GM23248 (cell line): ENCODE results near the gene NAT14. TPM values are rescaled to one million over a fixed set of nuclear protein-coding genes. Genes with fewer than 3 reads are reported as not detected.

Experiments used
- DNase-seq: peaks from one replicate; pipeline ENCODE4 v3.0.0-alpha.2; 2015
- H2AFZ ChIP-seq: fragments of 200-600 bp; sonication (generic); 2 replicates; pipeline ENCODE4 v1.6.1; 2016; ENCODE audit warnings: antibody characterized with exemption
- H3F3A ChIP-seq: fragments of 200-600 bp; sonication (generic); 2 replicates; pipeline ENCODE4 v1.6.1; 2016; ENCODE audit warnings: mild to moderate bottlenecking, antibody characterized with exemption, mixed run types; ENCODE audit not compliant: insufficient read depth
- H3K27ac ChIP-seq: fragments of 200-600 bp; sonication (generic); 2 replicates; pipeline ENCODE4 v1.5.1; 2016; ENCODE audit warnings: mild to moderate bottlenecking
- H3K27me3 ChIP-seq: fragments of 200-600 bp; sonication (generic); replicated peaks from 2 replicates; pipeline ENCODE4 v1.6.1; 2016; ENCODE audit warnings: mild to moderate bottlenecking; ENCODE audit not compliant: insufficient read depth
- H3K36me3 ChIP-seq: fragments of 200-600 bp; sonication (generic); 2 replicates; pipeline ENCODE4 v1.6.1; 2016; ENCODE audit warnings: low read depth, mild to moderate bottlenecking
- H3K4me1 ChIP-seq: fragments of 200-600 bp; sonication (generic); 2 replicates; pipeline ENCODE4 v1.6.1; 2016; ENCODE audit warnings: mild to moderate bottlenecking; ENCODE audit not compliant: insufficient read depth
- H3K4me2 ChIP-seq: fragments of 200-600 bp; sonication (generic); one replicate; pipeline ENCODE4 v1.6.1; 2016; ENCODE audit warnings: mild to moderate bottlenecking; ENCODE audit not compliant: unreplicated experiment
- H3K4me3 ChIP-seq: fragments of 200-600 bp; sonication (generic); 2 replicates; pipeline ENCODE4 v1.5.1; 2016; ENCODE audit warnings: mild to moderate bottlenecking
- H3K79me2 ChIP-seq: fragments of 200-600 bp; sonication (generic); 2 replicates; pipeline ENCODE4 v1.6.1; 2016; ENCODE audit warnings: mild to moderate bottlenecking; ENCODE audit not compliant: insufficient read depth
- H3K9ac ChIP-seq: fragments of 200-600 bp; sonication (generic); 2 replicates; pipeline ENCODE4 v1.6.1; 2016; ENCODE audit warnings: mild to moderate bottlenecking
- H3K9me2 ChIP-seq: fragments of 200-600 bp; sonication (generic); 2 replicates; pipeline ENCODE4 v1.6.1; 2016; ENCODE audit warnings: mixed run types, mild to moderate bottlenecking, moderate library complexity; ENCODE audit not compliant: insufficient read depth
- H3K9me3 ChIP-seq: fragments of 200-600 bp; sonication (generic); one replicate; pipeline ENCODE4 v1.6.1; 2017; ENCODE audit warnings: low read depth
- H4K20me1 ChIP-seq: fragments of 200-600 bp; sonication (generic); 2 replicates; pipeline ENCODE4 v1.6.0; 2016; ENCODE audit not compliant: insufficient read depth
- EZH2 ChIP-seq: fragments of 200-600 bp; sonication (generic); IDR thresholded peaks from 2 replicates; pipeline ENCODE4 v1.6.1; 2018; ENCODE audit warnings: antibody characterized with exemption, mild to moderate bottlenecking; ENCODE audit not compliant: insufficient read depth, poor library complexity, severe bottlenecking
- EZH2phosphoT487 ChIP-seq: fragments of 200-600 bp; sonication (generic); IDR thresholded peaks from 2 replicates; pipeline ENCODE4 v1.6.1; 2018; ENCODE audit warnings: antibody characterized with exemption, moderate library complexity, mild to moderate bottlenecking, low read depth; ENCODE audit not compliant: insufficient read depth
- WGBS, 2 experiments: methylation state at CpG; one replicate each; pipeline ENCODE4 v1.1.6; 2015 to 2017; ENCODE audit warnings: low lambda C conversion rate in 2 of 2, low coverage in 1 of 2; ENCODE audit errors: missing lambda C conversion rate in 2 of 2; 5-methylcytosine and 5-hydroxymethylcytosine counted together
- in situ Hi-C: fragments of 300-500 bp; cut with MboI; formaldehyde crosslinking; loops from 2 replicates; pipeline ENCODE4 v1.15.0; 2020
- polyA plus RNA-seq: library from polyadenylated mRNA; unstranded; fragments of >200 nt; fragmentation: Nextera tagmentation; extraction: Ambion mirVana; gene quantifications from 2 replicates; pipeline ENCODE4 v1.2.1, GENCODE V29; 2016
- total RNA-seq: library from RNA; depleted of rRNA; stranded (reverse); fragments of >200 nt; shearing (Covaris generic); gene quantifications from 2 replicates; pipeline ENCODE4 v1.2.3, GENCODE V29; 2014

The NAT14 gene
- total and polyA plus RNA-seq, 2 experiments from 2014 or later: 12.0 to 13.4 TPM

- Histone ChIP-seq H3K27me3 (no peaks in the 10 kb centered on the region), H3K36me3 (no peaks in the 10 kb centered on the region), H3K4me2 (peak overlapping the region; percentile 84), H3K27ac (no peak overlapping the region), H2AFZ (peak overlapping the region; percentile 86), H3K4me1 (no peaks in the 10 kb centered on the region), H3K4me3 (peak overlapping the region; percentile 76), H3K9ac (peak overlapping the region; percentile 49; the same call in 1 of the 2 replicates), H4K20me1 (no peaks in the 10 kb centered on the region), H3F3A (0 out of 2 replicates have a peak, but pooled peaks cover 6% of the 10 kb centered on the region), H3K9me3 (no peaks in the 10 kb centered on the region), H3K79me2 (no peaks in the 10 kb centered on the region), H3K9me2 (no peaks in the 10 kb centered on the region)
- peak; percentile 93 for DNase-seq
- 16 to 21% methylated on average over 56 to 63 of the region's 64 CpGs for WGBS, 2 experiments
- TF ChIP-seq EZH2: no peak
- TF ChIP-seq EZH2phosphoT487: no peak
- in situ Hi-C loops: no loop called here
Measured at GRCh38 chr19:55503502-55504251, 18.7 kb downstream of the NAT14 start.

GRCh38 chr19:55504252-55504603, 19.2 kb downstream of the NAT14 start:
- H3K4me1 ChIP-seq: no peaks in the 10 kb centered on the region
- no peaks in the 10 kb centered on the region for H3K36me3 ChIP-seq
- H3K27me3 ChIP-seq: no peaks in the 10 kb centered on the region
- no peak overlapping the region for H3K27ac ChIP-seq
- H3K9ac ChIP-seq: no peak overlapping the region
- H3K4me3 ChIP-seq: peak overlapping the region; percentile 76
- H3K9me2 ChIP-seq: no peaks in the 10 kb centered on the region
- no peak overlapping the region for H2AFZ ChIP-seq
- TF ChIP-seq EZH2 (no peak), EZH2phosphoT487 (no peak)
- H3F3A ChIP-seq: 0 out of 2 replicates have a peak, but pooled peaks cover 6% of the 10 kb centered on the region
- no peak for DNase-seq
- H3K9me3 ChIP-seq: no peaks in the 10 kb centered on the region
- H3K79me2 ChIP-seq: no peaks in the 10 kb centered on the region
- in situ Hi-C loops: no loop called here
- H3K4me2 ChIP-seq: peak overlapping the region; percentile 84
- WGBS, 2 experiments: 31 to 32% methylated on average over 13 of the region's 13 CpGs
- no peaks in the 10 kb centered on the region for H4K20me1 ChIP-seq

DNA sequence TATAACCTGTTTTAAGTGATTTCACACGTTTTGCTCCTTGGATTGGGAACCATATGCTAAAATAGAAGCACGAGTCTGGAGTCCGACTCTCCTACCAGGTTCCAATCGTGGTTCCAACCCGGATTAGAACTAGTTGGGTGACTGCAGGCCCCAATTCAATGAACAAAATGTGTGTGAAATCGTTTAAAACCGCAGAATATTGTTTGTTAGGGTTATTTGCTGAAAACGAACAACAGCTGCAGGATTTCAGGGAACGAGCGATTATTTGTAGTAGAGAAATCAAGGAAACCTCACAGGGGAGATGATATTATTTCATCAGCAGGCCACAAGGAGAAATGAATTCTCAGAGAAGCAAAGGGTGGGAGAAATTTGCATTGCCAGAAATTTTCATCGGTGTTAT, 20.0 kb downstream of the NAT14 start:
- WGBS, 2 experiments: 68 to 71% methylated on average over 11 of the region's 11 CpGs
- no peaks in the 10 kb centered on the region for H3K27me3 ChIP-seq
- no peak overlapping the region for H3K4me3 ChIP-seq
- no peak overlapping the region for H3K27ac ChIP-seq
- H3K9me2 ChIP-seq: no peaks in the 10 kb centered on the region
- H3K4me1 ChIP-seq: no peaks in the 10 kb centered on the region
- H3K36me3 ChIP-seq: no peaks in the 10 kb centered on the region
- no peaks in the 10 kb centered on the region for H3K79me2 ChIP-seq
- in situ Hi-C loops: no loop called here
- H3K4me2 ChIP-seq: no peak overlapping the region
- no peak for DNase-seq
- H3F3A ChIP-seq: 0 out of 2 replicates have a peak, but pooled peaks cover 6% of the 10 kb centered on the region
- H3K9me3 ChIP-seq: no peaks in the 10 kb centered on the region
- H4K20me1 ChIP-seq: no peaks in the 10 kb centered on the region
- H3K9ac ChIP-seq: no peak overlapping the region
- no peak overlapping the region for H2AFZ ChIP-seq
- TF ChIP-seq EZH2: no peak
- TF ChIP-seq EZH2phosphoT487: no peak

DNA sequence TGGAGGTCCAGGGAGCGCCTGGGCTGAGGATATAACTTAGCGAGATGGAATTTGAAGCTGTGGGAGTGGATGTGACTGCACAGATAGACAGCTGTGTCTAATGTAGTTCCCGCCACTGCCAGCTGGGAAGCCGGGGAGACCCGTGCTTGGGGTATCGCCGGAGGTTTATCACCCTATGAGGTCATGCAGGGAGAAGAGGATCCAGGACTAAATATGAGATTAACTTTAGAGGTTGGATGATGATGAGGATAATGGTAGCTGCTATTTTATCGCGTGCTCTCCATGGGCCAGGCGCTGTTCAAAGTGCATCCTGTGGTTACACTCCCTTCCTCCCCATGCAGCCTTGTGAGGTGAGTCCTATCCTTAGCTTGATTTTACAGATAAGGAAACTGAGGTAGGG, 23.1 kb downstream of the NAT14 start:
- Histone ChIP-seq H3K36me3 (no peaks in the 10 kb centered on the region), H3F3A (no peaks in the 10 kb centered on the region), H3K27me3 (no peaks in the 10 kb centered on the region), H3K9me3 (no peaks in the 10 kb centered on the region), H3K4me3 (no peak overlapping the region), H3K79me2 (no peaks in the 10 kb centered on the region), H2AFZ (no peak overlapping the region), H3K4me1 (no peaks in the 10 kb centered on the region), H3K9me2 (no peaks in the 10 kb centered on the region), H3K27ac (no peak overlapping the region), H4K20me1 (no peaks in the 10 kb centered on the region), H3K9ac (no peak overlapping the region), H3K4me2 (no peak overlapping the region)
- no peak for DNase-seq
- in situ Hi-C loops: no loop called here
- 74 to 82% methylated on average over 10 of the region's 10 CpGs for WGBS, 2 experiments
- no peak for TF ChIP-seq EZH2phosphoT487
- TF ChIP-seq EZH2: no peak
